Prostate gland (tissue), 2 donors: ENCODE results near the gene CEP135. TPM values are rescaled to one million over a fixed set of nuclear protein-coding genes. Genes with fewer than 3 reads are reported as not detected.

Experiments
- DNase-seq: peaks from one replicate; pipeline ENCODE4 v3.0.0-alpha.2; 2019; ENCODE audit warnings: low spot score
- H3K27ac ChIP-seq, 2 donors: fragments of 200-600 bp; sonication (generic); 2 replicates each; pipeline ENCODE4 v1.5.1; 2017 to 2019
- H3K27me3 ChIP-seq: fragments of 200-600 bp; sonication (generic); replicated peaks from 2 replicates; pipeline ENCODE4 v1.5.1; 2019; ENCODE audit not compliant: insufficient read depth
- H3K36me3 ChIP-seq, 2 donors: fragments of 200-600 bp; sonication (generic); 1 replicate in 1 of 2; 2 replicates in 1 of 2; pipeline versions ENCODE4 v1.5.1 to v1.8.1; 2017 to 2019
- H3K4me1 ChIP-seq: fragments of 200-600 bp; sonication (generic); replicated peaks from 2 replicates; pipeline ENCODE4 v1.5.1; 2019
- H3K4me3 ChIP-seq, 2 donors: fragments of 200-600 bp; sonication (generic); 2 replicates each; pipeline ENCODE4 v1.5.1; 2017 to 2019
- H3K9me3 ChIP-seq: fragments of 200-600 bp; sonication (generic); 2 replicates; pipeline ENCODE4 v1.5.1; 2017
- CTCF ChIP-seq, 4 experiments: fragments of 200-600 bp in 2 of 4; fragments of 450-650 bp in 2 of 4; sonication (generic) in 2 of 4; IDR thresholded peaks; 1 replicate in 3 of 4; 2 replicates in 1 of 4; pipeline ENCODE4 v1.5.1; 2016 to 2019; ENCODE audit warnings: antibody characterized with exemption in 4 of 4, mild to moderate bottlenecking in 2 of 4, moderate library complexity in 2 of 4
- POLR2A ChIP-seq: fragments of 450-650 bp; IDR thresholded peaks from one replicate; pipeline ENCODE4 v1.6.1; 2016; ENCODE audit warnings: antibody characterized with exemption, mild to moderate bottlenecking
- POLR2AphosphoS5 ChIP-seq: sonication (generic); formaldehyde crosslinking; IDR thresholded peaks from one replicate; pipeline ENCODE4 v1.6.1; 2017; ENCODE audit warnings: antibody characterized with exemption
- WGBS: methylation state at CpG from one replicate; pipeline ENCODE4 v1.1.5; 2018; 5-methylcytosine and 5-hydroxymethylcytosine counted together
- intact Hi-C: fragments of 100-400 bp; cut with DNase I; formaldehyde crosslinking; loops from one replicate; pipeline ENCODE4 v1.14.2; 2022
- total RNA-seq, 2 donors: library from RNA; depleted of rRNA; stranded (reverse); fragments of >200 nt; gene quantifications; one replicate each; pipeline ENCODE4 v1.1.0, GENCODE V29; 2016

CEP135 gene
- total RNA-seq, 2 donors from 2014 or later: 3.3 to 7.1 TPM

DNA sequence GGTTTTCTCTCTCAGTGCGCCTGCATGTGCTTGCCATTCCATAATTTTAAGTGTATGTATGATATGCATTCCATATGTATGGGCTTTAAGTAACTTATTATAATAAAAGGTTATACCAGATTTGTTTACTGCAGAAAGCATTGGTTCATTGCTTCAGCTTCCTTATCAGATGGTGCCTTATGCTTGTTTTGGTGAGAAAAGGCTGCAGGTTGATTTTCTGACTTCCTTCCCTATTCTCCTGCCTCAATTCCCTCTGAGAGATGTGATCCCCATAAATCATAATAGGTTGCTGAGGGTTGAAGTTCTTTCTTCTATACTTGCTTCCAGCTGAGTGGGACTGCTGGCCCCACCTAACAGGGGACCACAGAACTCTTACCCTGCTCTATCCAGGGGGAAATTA, 10.3 kb upstream of the CEP135 start:
- Histone ChIP-seq H3K4me3 (no peak overlapping the region), H3K27me3 (no peaks in the 10 kb centered on the region), H3K4me1 (no peaks in the 10 kb centered on the region), H3K27ac (no peak overlapping the region), H3K9me3 (no peaks in the 10 kb centered on the region), H3K36me3 (no peaks in the 10 kb centered on the region)
- intact Hi-C loops: no loop called here
- DNase-seq: no peak
- 95% methylated on average over 1 of the region's 1 CpG for WGBS
- TF ChIP-seq POLR2AphosphoS5 (no peak), POLR2A (no peak)

- 85% methylated on average over 2 of the region's 2 CpGs for WGBS
- H3K27ac ChIP-seq: no peak overlapping the region
- no peak overlapping the region for H3K4me3 ChIP-seq
These were observed 9.3 kb upstream of the CEP135 start for GRCh38 chr4:55939421-55939820.

DNA sequence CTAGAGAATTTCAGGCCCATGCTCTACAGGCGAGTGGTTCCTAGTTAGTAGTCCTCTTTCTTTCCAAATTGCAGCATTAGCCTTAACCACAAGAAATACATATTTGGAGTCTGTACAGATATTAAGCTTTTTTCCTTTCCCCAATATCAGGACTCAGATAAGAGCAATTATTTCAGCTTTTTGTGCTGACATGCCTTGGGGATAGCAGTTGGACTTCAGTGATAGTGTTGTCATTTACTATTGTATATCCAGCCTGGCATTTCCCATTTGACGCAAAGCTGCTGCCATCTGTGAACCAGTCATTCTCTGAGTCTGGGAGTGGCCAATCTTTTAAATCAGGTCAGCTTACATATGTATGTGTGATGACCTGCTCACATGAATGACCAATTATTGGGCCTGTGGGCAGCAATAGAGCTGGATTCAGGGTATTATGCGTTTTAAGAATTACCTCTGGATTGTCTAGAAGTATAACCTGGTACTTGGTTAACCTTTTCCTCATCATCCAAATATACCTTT, 6.8 kb upstream of the CEP135 start:
- no peaks in the 10 kb centered on the region for H3K36me3 ChIP-seq
- H3K4me1 ChIP-seq: no peaks in the 10 kb centered on the region
- no peak for TF ChIP-seq CTCF (IDR thresholded peaks at IDR 0.05)
- TF ChIP-seq POLR2A: no peak
- no peak for TF ChIP-seq POLR2AphosphoS5
- no peak overlapping the region for H3K27ac ChIP-seq
- H3K9me3 ChIP-seq: no peaks in the 10 kb centered on the region
- intact Hi-C loops: no loop called here
- DNase-seq: no peak
- no peaks in the 10 kb centered on the region for H3K27me3 ChIP-seq
- 88% methylated on average over 3 of the region's 3 CpGs for WGBS
- no peak overlapping the region for H3K4me3 ChIP-seq

More at GRCh38 chr4:55939421-55939820, 9.3 kb upstream of the CEP135 start:
- TF ChIP-seq CTCF (IDR thresholded peaks at IDR 0.05) (no peak), POLR2AphosphoS5 (no peak), POLR2A (no peak)
- Histone ChIP-seq H3K4me1 (no peaks in the 10 kb centered on the region), H3K36me3 (no peaks in the 10 kb centered on the region), H3K9me3 (no peaks in the 10 kb centered on the region), H3K27me3 (no peaks in the 10 kb centered on the region)
- no peak for DNase-seq
- intact Hi-C loops: no loop called here

- TF ChIP-seq POLR2A (no peak), POLR2AphosphoS5 (no peak), CTCF (IDR thresholded peaks at IDR 0.05) (no peak)
- no peaks in the 10 kb centered on the region for H3K9me3 ChIP-seq
- H3K4me1 ChIP-seq: no peaks in the 10 kb centered on the region
- no peak overlapping the region for H3K4me3 ChIP-seq
- no peak for DNase-seq
- 26% methylated on average over 6 of the region's 6 CpGs for WGBS
- H3K36me3 ChIP-seq: no peaks in the 10 kb centered on the region
- H3K27me3 ChIP-seq: no peaks in the 10 kb centered on the region
- no peak overlapping the region for H3K27ac ChIP-seq
- intact Hi-C loops: no loop called here
These were observed 1.4 kb upstream of the CEP135 start for GRCh38 chr4:55947254-55947882.

GRCh38 chr4:55947912-55948725, 626 bp upstream of the CEP135 start:
- no peaks in the 10 kb centered on the region for H3K4me1 ChIP-seq
- peak overlapping the region; percentile 67 to 80 for H3K4me3 ChIP-seq
- no peak for DNase-seq
- no peaks in the 10 kb centered on the region for H3K27me3 ChIP-seq
- WGBS: 3% methylated on average over 19 of the region's 19 CpGs
- TF ChIP-seq CTCF (IDR thresholded peaks at IDR 0.05) (no peak), POLR2A (no peak), POLR2AphosphoS5 (no peak)
- peak overlapping the region in 1 of 2 donors; percentile 78 for H3K27ac ChIP-seq
- H3K36me3 ChIP-seq: no peaks in the 10 kb centered on the region
- intact Hi-C loops: loop anchor here (1.0 kb wide), 1 partner anchor 353 kb away; no protein-coding TSS in a partner anchor
- H3K9me3 ChIP-seq: no peaks in the 10 kb centered on the region
